ENCODE measurements around the gene COL5A2.
A peak's percentile ranks its signal among the peaks of the same experiment; 100 is the strongest.

The COL5A2 gene

GRCh38 chr2:189088591-189089205 lies 90.9 kb downstream of the COL5A2 start:
- in situ Hi-C loops (cut with HindIII; ENCODE audit: low pct_ligation_motif_present, low sequenced_read_pairs): no loop called here
- no peak for TF ChIP-seq CTCF (IDR thresholded peaks at IDR 0.05; ENCODE audit: low read depth, low read length, missing control alignments)
- Histone ChIP-seq H3K27ac (peak overlapping the region; percentile 4), H3K4me3 (ENCODE audit: low read depth, low read length) (no peak overlapping the region), H3K27me3 (replicated peaks) (no peaks in the 10 kb centered on the region), H3K36me3 (replicated peaks) (peaks cover 57% of the 10 kb centered on the region)
- DNase-seq: no peak

GRCh38 chr2:189086710-189087109 lies 92.9 kb downstream of the COL5A2 start:
- peak overlapping the region; percentile 51 for H3K27ac ChIP-seq
- H3K4me3 ChIP-seq (ENCODE audit: low read depth, low read length): no peak overlapping the region
- H3K27me3 ChIP-seq (replicated peaks): no peaks in the 10 kb centered on the region
- peak; percentile 25 for DNase-seq
- no peak for TF ChIP-seq CTCF (IDR thresholded peaks at IDR 0.05; ENCODE audit: low read depth, low read length, missing control alignments)
- in situ Hi-C loops (cut with HindIII; ENCODE audit: low pct_ligation_motif_present, low sequenced_read_pairs): no loop called here
- H3K36me3 ChIP-seq (replicated peaks): peaks cover 61% of the 10 kb centered on the region

GRCh38 chr2:189086250-189086649 lies 93.3 kb downstream of the COL5A2 start:
- H3K36me3 ChIP-seq (replicated peaks): peaks cover 61% of the 10 kb centered on the region
- in situ Hi-C loops (cut with HindIII; ENCODE audit: low pct_ligation_motif_present, low sequenced_read_pairs): no loop called here
- no peak overlapping the region for H3K4me3 ChIP-seq (ENCODE audit: low read depth, low read length)
- DNase-seq: no peak
- no peaks in the 10 kb centered on the region for H3K27me3 ChIP-seq (replicated peaks)
- no peak for TF ChIP-seq CTCF (IDR thresholded peaks at IDR 0.05; ENCODE audit: low read depth, low read length, missing control alignments)
- peak overlapping the region; percentile 51 for H3K27ac ChIP-seq

- no peak for TF ChIP-seq CTCF (IDR thresholded peaks at IDR 0.05; ENCODE audit: low read depth, low read length, missing control alignments)
- Histone ChIP-seq H3K36me3 (replicated peaks) (peaks cover 51% of the 10 kb centered on the region), H3K4me3 (ENCODE audit: low read depth, low read length) (no peak overlapping the region), H3K27ac (no peak overlapping the region), H3K27me3 (replicated peaks) (no peaks in the 10 kb centered on the region)
- DNase-seq: no peak
- in situ Hi-C loops (cut with HindIII; ENCODE audit: low pct_ligation_motif_present, low sequenced_read_pairs): no loop called here
These were observed 96.0 kb downstream of the COL5A2 start for GRCh38 chr2:189083606-189084005.

- DNase-seq: no peak
- H3K36me3 ChIP-seq (replicated peaks): peaks cover 50% of the 10 kb centered on the region
- H3K4me3 ChIP-seq (ENCODE audit: low read depth, low read length): no peak overlapping the region
- peak overlapping the region; percentile 68 for H3K27ac ChIP-seq
- H3K27me3 ChIP-seq (replicated peaks): no peaks in the 10 kb centered on the region
- no peak for TF ChIP-seq CTCF (IDR thresholded peaks at IDR 0.05; ENCODE audit: low read depth, low read length, missing control alignments)
- in situ Hi-C loops (cut with HindIII; ENCODE audit: low pct_ligation_motif_present, low sequenced_read_pairs): no loop called here
These were observed 96.5 kb downstream of the COL5A2 start for GRCh38 chr2:189083106-189083505.

All from brain microvascular endothelial cell (primary cell).